Measurements from ENCODE around the gene CAMK1D.
"Not testable (repeated sequence)": the region's sequence is repeated elsewhere in the genome, so short reads cannot be mapped to it uniquely, and the experiment has no call there.

Gene CAMK1D

DNA sequence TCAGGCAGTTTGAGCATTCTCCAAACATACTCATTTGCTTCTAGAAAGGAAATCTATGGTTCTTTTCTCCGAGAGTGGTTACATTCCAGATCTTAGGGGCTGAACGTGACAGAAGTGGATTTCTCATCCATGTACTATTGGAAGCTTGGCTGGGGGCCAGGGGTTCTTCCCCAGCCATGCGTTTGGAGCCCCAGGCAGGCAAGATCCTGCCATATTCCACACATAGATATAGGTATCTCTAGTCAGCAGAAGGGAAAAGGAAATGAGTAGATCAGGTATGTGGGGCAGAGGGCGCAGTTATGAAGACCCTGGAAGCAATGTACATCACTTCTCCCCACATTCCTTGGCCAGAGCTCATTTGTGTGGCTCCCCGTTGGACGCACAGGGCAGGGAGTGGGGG is 352.3 kb downstream of the CAMK1D start:
- no peak for DNase-seq (ENCODE audit: low spot score)

DNA sequence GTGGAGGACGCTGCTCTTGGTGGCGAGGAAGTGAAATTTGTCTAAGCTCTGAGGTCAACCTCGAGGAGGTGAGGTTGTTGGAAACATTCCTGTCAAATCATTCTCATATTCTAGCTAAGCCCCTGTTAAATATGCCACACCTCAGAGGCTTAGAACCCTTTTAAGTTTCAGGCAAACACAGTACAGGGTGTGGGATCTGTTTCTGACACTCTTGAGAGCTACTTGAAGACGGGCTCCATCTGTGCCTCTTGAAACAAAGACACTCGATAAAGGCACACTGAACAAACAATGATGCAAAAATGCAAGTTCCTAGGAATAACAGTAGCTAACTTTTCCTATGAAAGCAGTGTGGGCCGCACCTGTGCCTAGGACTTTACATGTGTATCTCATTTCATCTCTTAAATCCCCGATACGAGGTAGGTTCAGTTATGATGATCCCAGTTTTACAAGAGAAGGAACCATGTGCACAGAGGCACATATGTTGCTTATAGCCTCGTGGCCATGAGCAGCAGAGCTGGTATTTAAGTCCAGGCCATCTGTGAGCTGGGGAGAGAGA is 352.9 kb downstream of the CAMK1D start:
- no peak for DNase-seq (ENCODE audit: low spot score)

DNA sequence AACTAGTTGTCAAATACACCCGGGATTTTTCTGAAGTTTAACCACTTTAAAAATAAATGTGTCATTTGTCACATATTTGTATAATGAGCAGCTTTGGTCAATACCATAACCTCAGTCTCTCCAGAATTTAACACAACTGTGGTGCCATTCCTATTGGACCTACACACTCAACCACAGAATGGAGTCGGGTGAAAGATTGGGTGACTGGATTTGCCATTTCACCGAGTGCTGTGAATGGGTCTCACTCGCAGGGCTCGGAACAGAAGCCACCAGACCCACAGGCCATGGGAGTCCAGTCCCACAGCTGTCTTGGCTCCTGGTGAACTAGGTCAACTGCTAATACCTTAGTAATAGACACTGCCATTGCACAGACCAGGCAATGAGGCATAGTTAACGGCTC is 353.8 kb downstream of the CAMK1D start:
- no peak for DNase-seq (ENCODE audit: low spot score)

GRCh38 chr10:12703813-12704212 is 354.5 kb downstream of the CAMK1D start:
- DNase-seq (ENCODE audit: low spot score): no peak

DNA sequence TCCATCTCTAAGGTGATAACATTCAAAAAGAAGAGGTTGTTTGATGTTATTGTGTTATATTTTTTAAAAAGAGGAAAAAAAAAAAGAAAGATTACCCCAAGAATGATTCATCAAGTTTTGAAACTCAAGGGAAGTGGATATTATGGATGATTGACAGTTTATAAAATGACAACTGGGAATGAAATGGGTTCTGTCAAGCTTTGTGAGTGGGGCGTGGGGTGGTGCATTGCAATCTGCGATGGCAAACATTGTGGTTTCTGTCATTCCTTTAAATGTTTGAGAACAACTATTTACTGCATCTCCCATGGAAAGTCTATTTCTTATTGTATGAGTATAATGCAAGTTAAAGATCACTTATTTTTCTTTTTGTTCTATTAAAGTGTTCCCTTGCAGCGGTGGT is 355.1 kb downstream of the CAMK1D start:
- DNase-seq (ENCODE audit: low spot score): no peak

- no peak for DNase-seq (ENCODE audit: low spot score)
Observed at GRCh38 chr10:12705943-12706342, 356.6 kb downstream of the CAMK1D start.

DNA sequence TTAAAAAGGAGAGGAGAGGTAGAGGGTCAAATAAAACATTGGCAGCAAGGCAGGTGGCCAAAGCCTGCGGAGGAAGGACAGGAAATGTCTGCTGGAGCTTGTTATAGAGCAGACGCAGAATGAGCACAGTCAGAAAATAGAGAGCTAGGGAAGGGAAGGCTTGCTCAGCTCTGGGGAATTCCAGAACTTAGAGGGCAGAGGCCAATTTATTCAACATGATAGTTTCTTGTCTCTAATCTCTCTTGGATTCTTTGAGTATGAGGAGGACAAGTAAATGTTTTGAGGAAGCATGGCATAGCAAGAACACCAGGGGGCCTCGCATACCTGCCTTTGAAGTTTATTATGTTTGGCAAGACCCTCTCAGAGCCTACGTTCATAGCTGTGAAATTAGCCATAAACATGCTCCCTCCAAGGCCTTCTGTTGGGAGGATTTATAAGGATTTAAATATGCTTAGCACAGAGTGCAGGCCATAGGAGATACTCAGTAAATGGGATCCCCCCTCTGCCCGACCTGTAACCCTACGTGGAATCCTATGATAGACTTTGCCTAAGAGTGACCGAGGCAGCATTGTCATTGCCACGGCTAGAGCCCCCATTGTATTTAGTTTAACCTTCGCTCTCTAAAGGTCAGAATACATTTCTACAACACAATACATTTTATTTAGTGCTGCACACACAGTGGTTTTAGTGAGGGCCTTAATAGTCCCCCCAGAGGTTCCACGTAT is 358.3 kb downstream of the CAMK1D start:
- no peak for DNase-seq (ENCODE audit: low spot score)

- DNase-seq (ENCODE audit: low spot score): no peak
Observed at GRCh38 chr10:12709000-12709401, 359.7 kb downstream of the CAMK1D start.

- no peak for DNase-seq (ENCODE audit: low spot score)
Observed at GRCh38 chr10:12709521-12709963, 360.2 kb downstream of the CAMK1D start.

GRCh38 chr10:12710157-12710556 is 360.8 kb downstream of the CAMK1D start:
- no peak for DNase-seq (ENCODE audit: low spot score)

- DNase-seq (ENCODE audit: low spot score): peak; percentile 79
Observed at GRCh38 chr10:12710594-12711349, 361.4 kb downstream of the CAMK1D start.

DNA sequence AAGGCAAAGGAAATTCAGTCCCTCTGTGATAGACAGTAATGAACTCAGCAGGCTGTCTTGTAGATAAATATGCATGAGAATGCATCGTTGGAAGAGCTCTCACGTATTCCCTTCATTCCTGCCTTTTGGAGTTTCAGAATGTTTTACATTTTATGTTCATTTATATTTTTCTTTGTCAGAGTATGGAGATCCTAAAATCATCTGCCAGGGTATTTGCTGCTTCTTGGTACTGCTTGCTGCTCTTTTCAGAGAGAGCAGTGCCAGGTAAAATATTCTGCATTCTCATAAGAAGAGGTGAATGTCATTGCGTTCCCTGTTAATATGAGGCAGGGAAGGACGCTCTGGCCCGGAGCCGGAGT is 362.0 kb downstream of the CAMK1D start:
- no peak for DNase-seq (ENCODE audit: low spot score)

GRCh38 chr10:12712293-12712983 is 363.1 kb downstream of the CAMK1D start:
- no peak for DNase-seq (ENCODE audit: low spot score)

DNA sequence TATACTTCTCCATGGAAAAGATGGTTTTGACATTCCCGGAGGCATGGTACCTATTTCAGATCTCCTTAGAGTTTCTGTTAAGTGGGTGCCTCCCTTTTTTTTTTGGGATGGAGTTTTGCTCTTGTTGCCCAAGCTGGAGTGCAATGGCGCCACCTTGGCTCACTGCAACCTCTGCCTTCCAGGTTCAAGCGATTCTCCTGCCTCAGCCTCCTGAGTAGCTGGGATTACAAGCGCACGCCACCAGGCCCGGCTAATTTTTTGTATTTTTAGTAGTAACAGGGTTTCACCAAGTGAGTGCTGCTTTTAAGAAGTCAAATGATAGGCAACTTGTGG is 363.6 kb downstream of the CAMK1D start:
- not testable (repeated sequence) for DNase-seq (ENCODE audit: low spot score)

GRCh38 chr10:12716042-12716441 is 366.7 kb downstream of the CAMK1D start:
- DNase-seq (ENCODE audit: low spot score): no peak

DNA sequence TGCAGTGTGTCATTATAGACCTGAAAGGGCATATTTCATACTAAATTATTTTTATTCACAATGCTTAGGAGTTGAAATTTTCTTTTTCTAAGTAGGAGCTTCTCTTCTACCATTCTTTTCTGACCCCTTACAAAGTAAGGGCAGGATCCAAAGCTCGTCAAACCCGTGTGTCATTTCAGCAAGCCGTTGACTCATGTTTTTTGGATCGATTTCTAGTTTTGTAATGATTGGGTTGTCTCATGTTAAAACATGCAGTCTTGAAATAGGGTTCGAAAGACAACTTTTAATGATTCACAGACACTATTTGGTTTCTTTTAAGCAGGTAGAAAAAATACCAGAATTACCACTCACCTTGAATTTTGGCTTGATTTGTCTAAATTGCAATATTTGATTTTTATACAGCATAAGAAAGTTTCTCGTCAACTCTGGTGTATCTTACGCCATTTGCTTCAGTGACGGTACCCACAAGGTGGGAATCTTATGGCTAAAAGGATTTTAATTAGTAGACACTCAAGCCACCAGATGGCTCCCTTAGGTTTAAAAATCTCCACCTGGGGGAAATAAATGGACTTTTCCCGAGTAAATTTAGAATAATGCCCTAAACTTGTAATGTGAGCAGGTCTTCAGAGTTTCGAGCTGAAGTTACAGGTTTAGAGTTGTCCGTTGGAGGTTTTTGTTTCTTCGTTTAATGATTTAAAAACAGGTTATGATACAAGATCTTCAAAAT is 368.8 kb downstream of the CAMK1D start:
- DNase-seq (ENCODE audit: low spot score): no peak

DNA sequence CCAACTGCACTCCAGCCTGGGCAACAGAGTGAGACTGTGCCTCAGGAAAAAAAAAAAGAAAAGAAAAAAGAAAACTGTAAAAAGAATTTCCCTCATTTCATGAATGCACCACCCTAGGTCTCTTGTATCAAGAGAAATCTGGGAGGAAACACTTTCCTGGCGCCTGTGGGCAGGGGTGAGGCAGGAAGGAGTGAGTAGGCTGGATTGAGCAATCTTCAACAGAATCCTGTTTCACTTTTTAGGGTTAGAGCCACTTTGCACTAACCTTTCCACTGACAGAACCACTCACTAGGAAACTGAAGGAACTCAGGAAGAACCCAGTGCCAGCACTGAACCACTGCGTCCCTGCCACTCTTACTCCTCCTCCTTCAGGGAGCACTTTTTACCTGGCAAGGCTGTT is 370.0 kb downstream of the CAMK1D start:
- no peak for DNase-seq (ENCODE audit: low spot score)

DNA sequence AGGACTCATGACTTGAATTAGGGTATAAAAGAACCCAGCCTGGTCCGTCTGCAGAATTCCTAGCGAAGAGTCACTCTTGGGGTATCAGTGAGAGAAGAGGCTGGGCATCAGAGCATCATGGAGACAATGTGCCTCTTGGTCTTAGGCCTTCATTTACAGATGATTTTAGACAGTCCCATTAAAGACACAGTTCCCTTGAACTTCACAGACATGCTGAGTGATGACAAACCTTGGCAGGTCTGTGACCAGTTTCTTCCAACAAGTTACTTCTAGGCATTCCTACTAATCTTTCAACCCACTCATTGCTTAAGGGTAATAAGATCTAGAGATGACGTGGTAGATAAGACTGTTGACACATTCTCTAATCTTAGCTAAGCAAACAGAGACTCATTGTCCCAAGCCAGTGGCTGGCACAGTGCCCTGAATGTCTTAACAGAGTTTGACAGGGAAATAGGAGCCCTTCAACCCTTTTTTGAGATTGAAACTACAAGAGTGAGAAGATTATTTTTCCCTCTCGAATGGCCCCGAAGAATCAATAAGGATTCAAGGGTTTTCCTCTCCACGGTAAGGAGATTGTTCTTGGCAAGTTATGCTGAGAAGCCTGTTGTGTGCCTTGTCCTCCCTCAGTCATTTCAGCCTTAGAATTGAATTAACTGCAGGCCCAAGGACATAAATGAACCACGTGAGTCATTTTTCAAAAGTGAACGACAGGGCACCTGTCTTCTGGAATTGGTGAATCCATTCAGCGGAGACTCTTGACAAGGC is 371.1 kb downstream of the CAMK1D start:
- DNase-seq (ENCODE audit: low spot score): no peak

- DNase-seq (ENCODE audit: low spot score): no peak
Observed at GRCh38 chr10:12721334-12721733, 372.0 kb downstream of the CAMK1D start.

DNA sequence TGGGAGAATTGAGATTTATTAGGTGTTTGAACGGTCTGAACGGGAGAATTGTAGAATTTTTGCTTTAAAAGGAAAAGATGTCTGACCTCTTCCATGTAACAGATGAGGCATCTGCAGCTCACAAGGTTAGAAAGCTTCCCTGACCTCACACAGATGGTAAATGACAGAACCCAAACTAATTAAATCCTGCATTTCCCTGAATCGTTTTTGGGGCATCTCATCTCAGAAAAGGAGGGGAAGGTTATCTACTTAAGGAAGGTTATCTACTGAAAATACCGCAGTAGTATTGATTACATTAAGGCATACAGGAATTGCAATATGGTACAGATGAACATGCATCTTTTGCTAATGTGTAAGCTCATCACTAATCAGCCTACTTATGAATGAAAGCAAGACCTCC is 373.9 kb downstream of the CAMK1D start:
- no peak for DNase-seq (ENCODE audit: low spot score)

GRCh38 chr10:12724807-12725579 is 375.6 kb downstream of the CAMK1D start:
- no peak for DNase-seq (ENCODE audit: low spot score)

All from hematopoietic multipotent progenitor cell treated with erythropoietin and hydrocortisone succinate and interleukin-3 and kit ligand, for 17 days (in vitro differentiated cells).